Left renal pelvis (tissue), 4 donors: ENCODE results near the gene PTPRQ. TPM values are rescaled to one million over a fixed set of nuclear protein-coding genes. Genes with fewer than 3 reads are reported as not detected.

ENCODE experiments used
- DNase-seq, 4 donors: peaks; one replicate each; pipeline ENCODE4 v3.0.0-alpha.2; 2013; ENCODE audit warnings: low read depth in 4 of 4, low spot score in 3 of 4
- polyA plus RNA-seq, 4 donors: library from polyadenylated mRNA; unstranded; fragments of 120-200 nt; gene quantifications; one replicate each; pipeline ENCODE4 v1.2.1, GENCODE V29; 2013; ENCODE audit not compliant: insufficient read length in 4 of 4

Gene PTPRQ, protein sequence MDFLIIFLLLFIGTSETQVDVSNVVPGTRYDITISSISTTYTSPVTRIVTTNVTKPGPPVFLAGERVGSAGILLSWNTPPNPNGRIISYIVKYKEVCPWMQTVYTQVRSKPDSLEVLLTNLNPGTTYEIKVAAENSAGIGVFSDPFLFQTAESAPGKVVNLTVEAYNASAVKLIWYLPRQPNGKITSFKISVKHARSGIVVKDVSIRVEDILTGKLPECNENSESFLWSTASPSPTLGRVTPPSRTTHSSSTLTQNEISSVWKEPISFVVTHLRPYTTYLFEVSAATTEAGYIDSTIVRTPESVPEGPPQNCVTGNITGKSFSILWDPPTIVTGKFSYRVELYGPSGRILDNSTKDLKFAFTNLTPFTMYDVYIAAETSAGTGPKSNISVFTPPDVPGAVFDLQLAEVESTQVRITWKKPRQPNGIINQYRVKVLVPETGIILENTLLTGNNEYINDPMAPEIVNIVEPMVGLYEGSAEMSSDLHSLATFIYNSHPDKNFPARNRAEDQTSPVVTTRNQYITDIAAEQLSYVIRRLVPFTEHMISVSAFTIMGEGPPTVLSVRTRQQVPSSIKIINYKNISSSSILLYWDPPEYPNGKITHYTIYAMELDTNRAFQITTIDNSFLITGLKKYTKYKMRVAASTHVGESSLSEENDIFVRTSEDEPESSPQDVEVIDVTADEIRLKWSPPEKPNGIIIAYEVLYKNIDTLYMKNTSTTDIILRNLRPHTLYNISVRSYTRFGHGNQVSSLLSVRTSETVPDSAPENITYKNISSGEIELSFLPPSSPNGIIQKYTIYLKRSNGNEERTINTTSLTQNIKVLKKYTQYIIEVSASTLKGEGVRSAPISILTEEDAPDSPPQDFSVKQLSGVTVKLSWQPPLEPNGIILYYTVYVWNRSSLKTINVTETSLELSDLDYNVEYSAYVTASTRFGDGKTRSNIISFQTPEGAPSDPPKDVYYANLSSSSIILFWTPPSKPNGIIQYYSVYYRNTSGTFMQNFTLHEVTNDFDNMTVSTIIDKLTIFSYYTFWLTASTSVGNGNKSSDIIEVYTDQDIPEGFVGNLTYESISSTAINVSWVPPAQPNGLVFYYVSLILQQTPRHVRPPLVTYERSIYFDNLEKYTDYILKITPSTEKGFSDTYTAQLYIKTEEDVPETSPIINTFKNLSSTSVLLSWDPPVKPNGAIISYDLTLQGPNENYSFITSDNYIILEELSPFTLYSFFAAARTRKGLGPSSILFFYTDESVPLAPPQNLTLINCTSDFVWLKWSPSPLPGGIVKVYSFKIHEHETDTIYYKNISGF (N-terminal part only)
- polyA plus RNA-seq = 10 to 100 TPM in 3 of 4 donors, 1 to 10 TPM in 1; 1.6 to 32.0 (median 19.8) TPM

DNA sequence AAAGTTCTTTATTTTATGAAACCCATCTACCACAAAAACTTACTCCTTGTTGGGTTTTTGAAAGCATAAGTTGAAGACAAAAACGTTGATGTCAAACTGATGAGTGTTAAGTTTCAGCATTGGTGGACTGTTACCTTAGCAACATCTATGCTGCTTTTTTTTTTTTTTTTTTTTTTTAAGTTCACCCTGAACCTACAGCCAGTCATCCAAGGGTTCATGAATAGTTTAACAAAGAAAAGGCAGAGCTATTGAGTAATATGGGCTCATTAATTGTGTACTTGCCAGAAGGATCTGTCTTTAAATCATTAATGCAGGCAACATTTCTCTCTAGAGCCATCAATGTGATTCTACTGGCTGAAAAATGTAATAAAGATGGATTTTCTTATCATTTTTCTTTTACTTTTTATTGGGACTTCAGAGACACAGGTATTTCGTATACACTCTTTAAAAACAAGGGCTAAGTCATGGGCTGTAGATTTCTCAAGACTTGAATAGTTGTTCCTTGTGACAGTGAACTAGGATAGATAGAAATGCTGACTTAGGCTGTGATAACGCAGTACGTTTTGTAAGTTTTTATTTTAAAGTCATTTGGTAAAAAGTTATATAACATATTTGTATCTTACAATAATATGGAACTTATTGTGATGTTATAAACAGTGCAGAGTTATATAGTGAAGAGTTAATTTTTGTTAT lies at the start of gene PTPRQ:
Gene PTPRQ (plus strand): TSS at position 262 of the 693 bp plus-strand sequence. CDS start 111 bp downstream, at position 373.
- DNase-seq = no peak

DNA sequence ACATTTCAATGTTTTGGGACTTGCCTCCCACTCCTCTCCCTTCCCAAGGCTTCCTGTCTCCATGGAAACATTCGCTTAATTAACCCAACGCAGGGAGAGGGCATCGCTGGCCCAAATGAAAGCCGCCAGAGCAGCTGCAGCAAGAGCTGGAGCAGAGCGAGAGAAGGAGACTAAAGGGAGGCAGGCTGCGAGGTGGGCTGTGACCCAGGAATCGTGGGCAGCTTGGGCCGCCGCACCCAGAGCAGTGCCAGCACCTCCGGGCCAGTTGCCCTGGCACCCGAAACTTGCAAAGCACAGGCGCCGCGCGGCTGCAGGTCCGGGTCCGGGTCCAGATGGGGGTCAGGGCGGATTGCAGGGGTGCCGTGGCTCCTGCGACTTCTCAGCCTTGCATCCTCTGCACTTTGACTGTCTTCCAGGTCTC lies 43.5 kb upstream of the PTPRQ start:
- peak in 2 of 4 donors; percentile 21 to 34 for DNase-seq

DNA sequence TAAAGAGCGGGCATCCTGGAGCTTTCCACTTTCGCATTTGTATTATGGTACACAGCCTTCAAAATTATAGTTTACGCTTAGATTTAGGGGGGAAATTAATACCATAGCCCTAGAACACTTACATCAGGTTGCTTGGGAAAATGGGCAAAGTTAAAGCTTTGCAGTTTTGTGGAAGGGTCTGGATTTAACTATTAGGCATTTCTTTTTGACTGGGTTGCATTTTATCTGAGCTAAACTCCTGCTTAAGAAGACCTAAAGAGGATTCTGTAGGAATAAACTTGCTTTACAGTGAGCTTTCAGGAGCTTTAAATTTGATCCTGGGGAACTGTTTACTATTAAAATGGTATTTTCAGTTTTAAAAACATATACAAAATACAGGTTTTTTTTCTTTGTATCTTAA lies 42.8 kb upstream of the PTPRQ start:
- DNase-seq = no peak

DNA sequence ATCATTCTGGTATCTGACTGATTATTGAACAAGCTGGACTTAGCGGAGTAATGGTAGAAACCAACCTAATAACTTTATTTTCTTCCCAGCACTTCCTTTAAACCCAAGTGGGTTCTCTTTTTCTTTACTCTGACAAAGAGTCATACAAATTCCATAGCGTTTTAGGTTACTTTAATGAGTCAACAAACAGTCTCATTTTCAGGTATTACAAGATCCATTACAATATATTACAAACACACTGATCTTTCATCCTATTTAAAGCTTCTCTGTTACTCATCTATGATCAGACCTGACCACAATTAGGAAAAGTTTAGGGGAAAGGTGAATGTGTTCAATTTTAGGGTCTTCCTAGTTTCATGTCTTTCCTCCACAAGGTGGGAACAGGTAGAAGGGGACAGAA lies 39.4 kb upstream of the PTPRQ start:
- DNase-seq = no peak

DNA sequence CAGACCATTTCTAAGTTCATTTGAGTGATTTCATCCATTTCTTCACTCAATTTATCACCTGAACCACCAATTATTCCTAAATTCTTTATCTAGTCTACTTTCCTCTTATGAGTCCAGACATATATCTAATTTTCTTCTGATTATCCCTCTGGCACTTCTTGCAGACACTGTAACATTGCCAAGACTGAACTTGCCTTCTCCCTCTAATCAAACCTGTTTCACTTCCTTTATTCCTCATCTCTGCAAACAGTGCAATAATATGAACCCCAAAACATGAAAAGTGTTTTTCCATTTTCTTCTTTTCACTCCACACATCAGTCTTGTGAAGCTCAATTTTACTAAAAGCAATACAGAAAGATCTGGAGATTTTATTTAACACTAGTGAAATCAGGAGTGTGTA lies 37.8 kb upstream of the PTPRQ start:
- DNase-seq = no peak

DNA sequence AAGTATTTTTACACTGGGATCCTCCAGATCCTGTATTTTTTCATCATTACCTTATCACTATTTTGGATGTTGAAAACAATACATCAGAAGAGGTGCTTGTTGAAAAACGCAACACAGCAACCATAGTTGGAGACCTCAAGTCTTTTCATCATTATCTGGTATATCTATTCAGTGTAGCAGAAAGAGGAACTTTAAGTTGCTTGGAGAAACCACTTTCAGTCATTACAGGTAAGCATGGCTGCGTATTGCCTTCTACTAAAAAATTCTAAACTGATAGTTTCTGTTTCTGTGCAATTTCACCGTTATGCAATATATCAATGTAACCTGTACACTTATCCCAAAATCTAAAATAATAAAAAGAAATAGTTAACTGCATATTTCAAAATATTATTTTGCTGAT lies 32.2 kb upstream of the PTPRQ start:
- DNase-seq = no peak

DNA sequence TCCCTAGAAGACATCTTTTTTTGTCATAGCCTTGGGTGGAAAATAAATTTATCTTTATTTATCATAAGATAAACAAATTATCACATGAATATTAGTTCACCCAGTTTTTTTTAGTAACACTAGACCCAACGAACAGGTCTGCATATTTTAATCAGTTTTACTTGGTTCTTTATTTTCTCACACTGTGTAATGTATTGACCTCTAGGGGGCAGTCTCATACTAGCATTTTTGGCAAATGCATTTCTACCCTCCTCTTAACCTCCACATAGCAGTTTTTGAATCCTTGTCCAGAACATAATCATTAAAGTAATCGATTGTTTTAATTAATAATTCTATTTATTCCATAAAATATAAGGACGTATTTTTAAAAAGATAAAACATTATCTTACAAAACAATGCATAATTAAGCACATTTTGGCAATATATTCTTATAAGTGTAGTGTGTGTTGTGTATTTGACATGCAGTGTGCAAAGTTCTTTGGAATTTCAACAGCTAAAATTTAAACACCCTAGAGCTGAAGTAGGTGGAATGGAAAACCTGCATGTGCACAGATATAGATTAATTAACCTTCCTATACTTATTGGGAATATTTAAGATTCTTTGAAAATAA lies 31.6 kb upstream of the PTPRQ start:
- peak in 1 of 4 donors; percentile 15 for DNase-seq

DNA sequence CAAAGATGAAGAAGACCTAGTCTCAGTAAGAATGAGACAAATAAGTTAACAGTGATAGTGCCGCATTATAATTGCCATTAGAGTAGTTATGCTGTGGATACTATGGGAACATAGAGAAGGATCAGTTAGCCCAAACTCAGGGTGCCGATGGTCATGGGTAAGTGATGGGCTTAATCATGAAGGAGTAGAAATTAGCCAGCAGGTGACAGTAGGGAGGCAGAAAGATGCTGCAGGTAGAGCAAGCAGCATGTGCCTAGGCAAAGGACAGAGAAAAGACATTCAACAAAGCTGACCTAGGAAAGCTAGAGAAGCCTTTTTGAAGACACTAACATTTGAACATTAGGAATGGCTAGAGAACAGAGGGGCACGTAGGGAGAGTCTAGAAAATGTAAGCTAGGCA lies 30.6 kb upstream of the PTPRQ start:
- no peak for DNase-seq

DNA sequence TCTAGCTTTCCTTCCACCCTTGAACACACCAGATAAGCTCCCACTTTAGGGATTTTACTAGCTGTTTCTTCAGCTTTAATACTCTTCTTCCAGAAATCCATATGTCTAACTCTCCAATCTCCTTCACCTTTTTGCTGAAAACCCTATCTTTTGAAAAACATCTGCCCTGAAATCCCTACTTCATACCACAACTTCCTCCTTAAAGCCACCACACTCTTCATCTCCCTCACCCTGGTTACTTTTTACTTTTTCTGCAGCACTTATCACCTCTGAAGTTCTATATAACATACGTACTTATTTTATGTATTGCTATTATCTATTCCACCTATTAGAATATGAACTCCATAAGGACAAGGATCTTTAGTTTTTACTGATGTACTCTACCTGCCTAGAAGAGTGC lies 28.6 kb upstream of the PTPRQ start:
- no peak for DNase-seq

DNA sequence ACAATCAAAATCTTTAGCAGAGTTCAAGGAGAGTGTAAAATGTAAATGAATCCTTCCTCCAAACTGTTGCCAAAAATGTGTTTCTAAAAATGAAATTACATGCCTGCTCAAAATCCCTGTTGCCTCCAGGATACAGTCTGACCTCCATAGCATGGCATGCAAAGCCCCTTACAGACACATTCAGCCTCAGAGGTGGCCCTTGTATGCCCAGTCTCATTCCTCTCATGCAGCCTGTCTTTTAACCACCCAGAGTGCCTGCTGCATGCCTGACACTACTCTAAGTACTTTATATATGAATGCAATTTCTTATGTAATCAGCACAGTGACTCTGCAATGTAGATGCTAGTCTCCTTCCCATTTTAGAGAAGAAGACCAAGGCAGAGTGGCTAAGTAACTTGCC lies 24.4 kb upstream of the PTPRQ start:
- no peak for DNase-seq

DNA sequence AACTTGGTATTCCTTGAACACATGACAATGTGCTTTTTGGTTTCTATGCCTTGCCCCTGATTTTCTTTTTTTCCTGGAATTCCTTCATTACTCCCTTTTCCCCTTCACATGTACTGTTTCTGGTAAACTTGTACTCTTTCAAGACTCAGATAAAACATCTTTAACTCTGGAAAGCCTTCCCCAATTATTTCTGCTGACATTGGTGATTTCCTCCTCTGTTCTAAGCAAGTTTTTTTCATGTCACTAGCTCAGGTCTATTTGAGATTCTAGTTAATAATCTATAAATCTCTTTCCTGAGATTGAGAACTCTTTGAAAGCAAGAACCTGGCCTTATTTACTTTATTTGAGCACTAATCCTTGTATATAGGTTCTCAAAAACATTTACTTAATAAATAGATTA lies 24.0 kb upstream of the PTPRQ start:
- no peak for DNase-seq

DNA sequence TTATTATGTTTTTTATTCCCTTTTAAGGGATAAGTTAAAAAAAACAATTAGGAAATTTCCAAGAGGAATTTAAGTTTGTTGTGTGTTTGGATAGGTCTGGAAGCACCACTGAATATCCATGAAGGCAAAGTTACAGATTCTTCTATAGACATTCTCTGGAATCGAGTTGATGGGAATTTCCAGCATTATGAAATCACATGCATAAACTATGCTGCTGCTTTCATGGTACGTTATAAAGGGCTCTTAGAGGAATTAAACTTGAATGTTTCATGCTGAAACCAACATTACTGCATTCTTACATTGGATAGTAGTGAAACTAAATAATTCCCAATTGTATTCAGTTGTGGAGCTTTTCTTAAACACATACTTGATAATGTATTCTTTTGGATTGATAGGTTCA lies 21.5 kb upstream of the PTPRQ start:
- DNase-seq = no peak

DNA sequence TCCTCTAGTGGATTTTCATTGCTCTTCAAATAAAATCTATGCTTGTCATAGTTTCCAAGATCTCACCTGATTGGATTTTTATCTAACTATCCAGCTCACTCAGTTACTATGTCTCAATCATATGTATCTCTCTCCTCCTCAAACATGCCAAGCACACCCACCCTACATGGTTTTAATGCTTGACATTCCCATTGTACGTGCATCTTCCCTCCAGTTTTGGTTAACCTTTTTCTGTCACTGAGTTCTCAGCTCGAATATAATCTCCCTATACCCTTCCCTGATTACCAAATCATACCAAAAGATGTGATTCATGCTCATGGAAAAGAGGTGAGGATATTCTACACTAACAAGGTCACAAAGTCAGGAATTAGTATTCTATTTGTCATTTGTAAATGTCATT lies 12.0 kb upstream of the PTPRQ start:
- DNase-seq = no peak

DNA sequence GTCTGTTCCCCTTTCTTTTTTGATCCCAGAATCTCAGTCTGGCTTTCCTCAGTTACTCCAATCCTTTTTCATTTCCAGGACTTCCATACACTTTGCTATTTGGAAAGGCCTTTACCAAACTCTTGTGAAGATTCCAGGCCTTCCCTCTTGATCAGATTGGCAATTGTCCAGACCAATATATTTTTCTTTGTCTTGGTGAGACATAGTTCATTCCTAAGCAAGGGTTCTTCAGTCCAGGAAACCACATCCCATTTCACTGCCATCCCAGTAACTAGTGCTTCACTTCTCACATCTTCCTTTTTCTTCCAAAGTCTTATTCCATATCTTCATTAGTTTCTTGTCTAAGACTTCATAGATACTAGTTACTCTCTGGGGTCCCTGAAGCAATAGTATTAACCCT lies 2.1 kb upstream of the PTPRQ start:
- no peak for DNase-seq

DNA sequence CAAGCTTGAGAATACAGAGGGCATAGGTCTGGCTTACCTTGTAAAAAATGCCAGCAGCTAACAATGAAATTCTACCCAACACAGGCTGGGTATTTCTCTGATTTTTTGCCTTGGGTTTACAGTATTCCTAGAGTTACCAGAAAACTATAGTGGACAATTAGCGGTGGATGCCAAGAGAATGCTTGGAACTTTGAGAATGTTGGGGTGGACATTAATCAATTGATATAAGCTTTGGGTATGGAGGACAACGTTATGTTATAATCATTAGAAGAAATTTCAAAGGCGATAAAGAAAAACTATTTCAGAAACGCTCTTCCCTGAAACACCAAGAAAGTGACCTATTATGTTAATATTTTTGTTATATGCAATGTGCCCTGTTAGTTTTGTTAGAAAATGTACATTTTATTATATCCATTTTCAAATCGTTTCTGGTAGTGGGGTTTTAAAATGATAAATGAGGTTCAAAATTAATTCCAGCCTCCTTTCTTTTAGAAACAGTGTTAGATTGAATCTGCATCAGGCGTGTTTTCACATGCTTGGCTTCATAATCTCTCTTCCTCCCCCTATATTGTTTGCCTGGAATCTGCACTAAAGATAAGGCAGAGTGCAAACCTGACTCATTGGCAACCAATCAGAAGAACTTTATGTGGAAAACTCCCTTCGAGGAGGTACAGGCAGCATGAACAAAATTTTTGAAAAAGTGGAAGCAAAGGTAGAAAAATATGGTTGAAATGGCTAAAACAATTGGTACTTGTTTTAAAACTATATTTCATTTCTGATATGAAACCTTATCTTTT lies 1.4 kb upstream of the PTPRQ start:
- DNase-seq = no peak

DNA sequence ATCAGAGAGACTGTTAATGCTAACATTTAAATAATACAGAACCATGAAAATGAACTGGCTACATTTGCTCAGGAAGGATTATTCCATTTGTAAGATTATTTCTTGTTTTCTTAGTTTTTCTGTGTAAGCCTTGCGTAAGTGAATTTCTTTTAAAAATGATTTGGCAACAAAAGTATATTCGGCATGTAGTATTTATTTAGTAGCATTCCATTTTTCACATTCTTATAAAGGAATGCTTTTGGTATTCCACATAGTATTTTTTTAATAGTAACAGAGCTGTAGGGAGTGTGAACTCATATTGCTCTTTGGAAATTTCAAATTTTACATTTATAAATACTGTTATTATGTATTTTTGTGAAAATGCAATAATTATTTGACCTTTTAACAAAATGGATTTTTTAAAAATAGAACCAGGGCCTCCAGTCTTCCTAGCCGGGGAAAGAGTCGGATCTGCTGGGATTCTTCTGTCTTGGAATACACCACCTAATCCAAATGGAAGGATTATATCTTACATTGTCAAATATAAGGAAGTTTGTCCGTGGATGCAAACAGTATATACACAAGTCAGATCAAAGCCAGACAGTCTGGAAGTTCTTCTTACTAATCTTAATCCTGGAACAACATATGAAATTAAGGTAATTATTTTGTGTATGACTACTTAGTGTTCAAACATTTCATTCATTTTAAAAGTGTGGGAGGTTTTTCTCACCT lies 1.2 kb downstream of the PTPRQ start:
- no peak for DNase-seq

DNA sequence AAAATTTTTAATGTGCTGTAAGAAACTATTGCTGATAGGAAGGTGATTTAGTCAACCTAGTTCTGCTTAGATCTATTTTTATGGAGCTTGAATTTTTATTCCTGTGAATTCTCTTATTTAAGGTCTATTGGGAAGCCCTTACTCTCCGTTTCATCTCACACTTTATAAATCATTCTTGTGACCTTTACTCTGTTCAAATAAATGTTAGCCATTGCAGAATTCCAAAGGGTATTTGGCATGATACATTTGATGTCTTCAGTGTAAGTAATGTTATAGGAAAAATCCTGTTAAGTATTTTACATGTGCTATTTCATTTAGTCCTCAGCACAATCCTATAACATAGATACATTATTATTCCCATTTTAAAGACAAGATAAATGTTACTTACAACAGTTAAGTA lies 12.5 kb downstream of the PTPRQ start:
- no peak for DNase-seq

DNA sequence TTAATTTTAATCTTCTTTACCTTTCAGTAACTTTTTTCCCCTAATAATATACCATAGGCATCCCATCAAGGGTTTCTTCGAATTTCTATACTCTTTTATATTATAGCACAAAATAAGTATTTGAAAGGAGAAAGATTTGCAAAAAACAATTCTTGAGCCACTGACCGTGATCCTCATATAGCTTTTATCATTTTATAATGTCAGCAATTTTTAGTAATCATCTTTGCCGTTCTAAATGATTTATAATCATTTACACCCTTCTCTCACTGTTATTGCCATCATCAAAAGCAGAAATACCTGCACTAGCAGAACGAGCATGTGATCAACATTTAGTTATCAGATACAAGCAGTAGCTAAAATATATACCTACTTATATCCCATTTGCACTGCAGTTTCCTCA lies 16.9 kb downstream of the PTPRQ start:
- DNase-seq = no peak
